Activated CD4-positive, alpha-beta T cell treated with anti-CD3 and anti-CD28 coated beads, Interleukin-2, amount 50 U/mL, for 24 hours (primary cell): ENCODE data around the gene G6PC3.
"Not testable (repeated sequence)": the region's sequence is repeated elsewhere in the genome, so short reads cannot be mapped to it uniquely, and the experiment has no call there.

Source experiments
- DNase-seq, 2 donors: peaks; one replicate each; pipeline ENCODE4 v3.0.0-alpha.2; 2020; ENCODE audit warnings: low read depth in 1 of 2, low spot score in 1 of 2

Gene G6PC3

DNA sequence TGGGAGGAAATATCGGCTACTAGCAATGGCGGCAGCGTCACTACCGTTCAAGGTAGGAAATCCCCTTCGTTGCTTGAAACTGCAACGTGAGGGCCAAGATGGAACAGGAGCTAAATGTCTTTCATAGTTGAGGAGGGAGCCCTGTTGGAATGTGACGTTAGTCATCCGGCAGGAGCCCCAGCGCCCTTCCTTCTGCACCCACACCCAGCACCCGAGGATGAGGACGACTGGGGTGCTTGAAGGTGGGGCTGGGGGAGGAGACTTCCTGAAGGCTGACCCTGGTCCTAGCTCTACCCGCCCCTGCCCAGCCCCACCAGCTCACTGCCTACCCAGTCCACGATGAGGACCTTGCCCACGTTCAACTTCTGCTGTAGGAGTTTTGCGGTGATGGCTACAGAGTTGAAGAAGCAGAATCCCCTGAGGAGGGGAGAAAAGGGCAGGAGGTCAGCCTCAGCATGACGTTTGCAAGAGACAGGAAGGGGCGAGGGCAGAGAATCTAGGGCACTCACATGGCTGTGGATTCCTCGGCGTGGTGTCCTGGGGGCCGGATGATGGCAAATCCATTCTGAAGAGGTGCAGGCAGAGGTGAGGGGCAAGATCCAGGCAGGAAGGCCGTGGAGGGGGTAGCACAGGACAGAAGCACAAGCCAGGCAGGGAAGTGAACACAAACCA, 11.9 kb downstream of the G6PC3 start:
- no peak for DNase-seq

DNA sequence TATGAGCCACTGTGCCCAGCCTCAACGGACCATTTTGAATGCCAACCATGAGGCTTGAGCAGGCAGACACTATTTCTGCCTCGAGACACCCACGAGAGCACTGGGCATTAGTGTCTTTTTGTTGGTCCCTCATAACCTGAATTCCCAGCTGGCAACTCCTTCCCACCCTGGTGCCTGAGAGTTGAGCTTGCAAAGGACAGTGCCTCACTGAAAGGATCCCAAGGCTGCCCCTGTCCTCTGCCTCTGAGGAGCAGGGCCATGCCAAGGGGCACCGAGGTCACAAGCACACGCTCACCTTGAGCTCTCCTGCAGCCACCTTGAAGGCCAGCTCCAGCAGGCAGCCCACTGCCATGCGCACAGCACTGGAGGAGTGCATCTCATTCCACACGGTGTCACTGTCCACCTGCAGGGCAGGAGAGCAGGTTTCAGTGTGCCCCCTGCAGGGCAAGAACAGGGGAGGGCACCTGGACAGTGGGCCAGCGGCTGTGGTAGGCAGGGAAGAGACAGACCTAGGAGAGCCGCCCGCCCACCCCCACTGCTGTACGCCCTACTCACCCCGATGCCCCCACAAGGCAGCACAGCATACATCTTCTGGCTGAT, 12.8 kb downstream of the G6PC3 start:
- DNase-seq: no peak

DNA sequence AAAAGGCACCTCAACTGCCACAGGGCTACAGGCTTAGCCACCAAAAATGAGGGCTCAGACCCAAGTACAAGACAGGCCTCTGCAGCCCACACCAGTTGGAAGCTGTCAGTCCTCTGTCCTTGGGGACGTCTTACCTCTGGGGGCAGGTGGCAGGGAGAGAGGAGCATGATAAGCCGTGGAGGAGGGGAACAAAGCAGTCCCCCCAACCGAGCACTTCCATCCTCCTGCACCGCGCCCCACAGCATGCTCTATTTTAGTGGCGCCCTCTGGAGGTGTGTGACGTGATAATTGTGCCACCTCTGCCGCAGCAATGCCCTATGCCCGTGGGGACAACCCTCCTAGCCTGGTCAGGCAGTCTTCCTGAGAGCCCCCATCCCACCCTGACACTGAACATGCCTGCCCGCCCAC, 13.6 kb downstream of the G6PC3 start:
- DNase-seq: no peak

DNA sequence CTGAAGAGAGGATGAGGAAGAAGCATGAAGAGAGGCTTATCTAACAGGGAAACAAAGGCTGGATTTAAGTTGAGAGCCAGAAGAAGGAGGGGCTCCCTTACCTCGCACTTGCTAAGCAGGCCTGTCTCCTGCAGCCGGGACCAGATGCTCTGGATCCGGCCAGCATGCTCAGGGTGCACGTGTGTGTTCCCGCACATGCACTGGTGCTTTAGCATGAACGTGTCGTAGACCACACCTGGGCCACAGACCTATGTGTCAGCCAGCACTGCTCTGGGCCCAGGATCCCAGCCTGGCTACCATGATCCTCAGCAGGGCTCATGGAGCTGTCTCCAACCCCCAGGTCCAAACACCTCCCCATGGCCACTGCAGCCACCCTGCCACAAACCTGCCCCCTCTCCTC, 14.4 kb downstream of the G6PC3 start:
- no peak for DNase-seq

DNA sequence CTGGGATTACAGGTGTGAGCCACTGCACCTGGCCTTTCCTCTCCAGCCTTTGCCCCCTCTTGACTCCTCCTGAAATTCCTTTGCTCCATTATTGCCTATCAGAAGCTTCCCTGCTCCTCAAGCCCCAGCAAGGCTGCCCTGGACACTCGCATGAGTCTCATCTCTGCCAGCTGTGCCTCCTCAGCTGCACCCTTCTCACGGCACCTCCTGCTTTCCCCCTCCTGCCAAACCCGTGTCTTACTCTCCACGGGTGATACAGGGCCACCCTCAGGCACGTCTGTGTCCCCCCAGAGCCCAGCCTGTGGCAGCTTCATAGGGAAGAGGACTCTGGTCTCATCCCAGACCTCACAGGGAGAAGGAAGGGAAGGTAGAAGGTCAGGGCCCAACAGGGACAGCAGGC, 15.4 kb downstream of the G6PC3 start:
- no peak for DNase-seq

DNA sequence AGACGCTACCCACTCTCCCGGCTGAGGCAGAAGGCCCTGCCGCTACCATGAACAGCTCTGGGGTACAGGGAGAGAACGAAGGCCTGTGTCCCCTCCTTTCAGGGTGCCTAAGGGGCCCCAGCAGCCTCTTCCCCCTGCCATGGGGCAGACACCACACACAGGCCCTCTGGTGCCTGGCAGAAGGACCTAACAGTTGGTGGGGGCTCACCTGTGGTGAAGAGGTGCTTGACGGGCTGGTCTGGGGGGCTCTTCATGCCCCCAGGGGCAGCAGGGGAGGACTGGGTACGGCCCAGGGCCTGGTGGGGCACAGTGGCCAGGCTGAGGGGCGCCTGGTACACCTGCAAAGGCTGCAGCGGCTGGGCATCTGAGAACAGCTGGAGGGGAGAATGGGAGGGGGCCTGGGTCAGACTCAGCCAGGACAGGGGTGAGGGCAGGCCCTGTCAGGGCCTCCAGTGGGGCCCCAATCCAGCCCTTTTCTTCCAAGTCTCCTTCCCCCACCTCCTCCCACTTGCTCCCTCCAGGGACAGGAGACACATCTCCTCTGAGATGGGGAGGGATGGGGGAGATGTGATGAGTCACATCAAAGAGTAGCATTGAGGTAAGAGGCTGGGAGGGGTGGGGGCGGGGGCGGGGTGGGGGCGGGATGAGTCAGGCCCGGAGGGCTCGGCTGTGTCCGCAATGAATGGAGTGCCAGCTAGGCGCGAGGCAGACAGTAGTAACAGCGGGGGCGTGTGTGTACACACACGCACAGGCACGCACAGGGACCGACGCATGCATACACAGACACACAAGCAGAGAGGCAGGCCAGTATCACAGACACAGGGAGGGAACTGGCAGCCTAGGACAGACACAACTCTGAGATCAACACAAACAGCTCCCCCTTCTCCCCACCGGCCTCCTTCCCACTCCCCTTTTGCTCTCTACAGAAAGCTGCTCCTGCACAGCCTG, 16.1 kb downstream of the G6PC3 start:
- DNase-seq: peak; percentile 35 to 56

DNA sequence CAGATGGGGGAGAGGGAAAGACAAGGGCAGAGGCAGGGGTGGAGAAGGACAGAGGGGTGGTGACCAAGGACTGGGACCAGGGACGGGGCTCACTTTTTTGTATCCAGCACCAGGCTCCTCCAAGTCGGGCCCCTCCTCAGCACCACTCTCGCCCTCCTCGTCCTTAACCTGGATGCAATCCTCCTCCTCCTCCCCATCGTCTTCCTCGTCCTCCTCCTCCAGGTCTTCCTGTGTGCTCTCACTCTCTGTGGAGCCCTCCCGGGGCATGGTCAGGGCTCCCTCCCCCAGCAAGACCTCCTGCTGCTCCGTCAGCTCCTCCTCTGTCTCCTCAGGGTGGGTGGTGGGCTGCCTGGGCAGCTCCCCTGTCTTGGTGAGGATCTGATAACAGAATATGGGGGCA, 16.8 kb downstream of the G6PC3 start:
- no peak for DNase-seq

DNA sequence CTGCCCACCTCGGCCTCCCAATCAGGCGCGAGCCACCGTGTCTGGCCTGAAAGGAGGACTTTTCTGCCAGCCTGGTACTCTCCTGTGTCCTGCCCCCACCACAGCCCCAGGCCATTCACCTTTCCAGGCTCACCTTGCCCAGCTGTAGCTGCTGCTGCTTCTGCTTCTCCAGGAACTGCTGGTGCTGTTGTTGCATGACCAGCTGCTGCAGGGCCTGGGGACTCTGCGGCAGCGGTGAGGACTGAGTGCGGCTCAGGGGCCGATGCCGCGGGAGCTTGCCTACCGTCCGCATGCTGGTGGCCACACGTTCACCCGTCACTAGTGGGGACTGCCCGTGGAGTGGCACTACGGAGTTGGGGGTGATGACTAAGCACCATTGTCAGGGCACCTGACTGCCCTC, 17.7 kb downstream of the G6PC3 start:
- DNase-seq: no peak

DNA sequence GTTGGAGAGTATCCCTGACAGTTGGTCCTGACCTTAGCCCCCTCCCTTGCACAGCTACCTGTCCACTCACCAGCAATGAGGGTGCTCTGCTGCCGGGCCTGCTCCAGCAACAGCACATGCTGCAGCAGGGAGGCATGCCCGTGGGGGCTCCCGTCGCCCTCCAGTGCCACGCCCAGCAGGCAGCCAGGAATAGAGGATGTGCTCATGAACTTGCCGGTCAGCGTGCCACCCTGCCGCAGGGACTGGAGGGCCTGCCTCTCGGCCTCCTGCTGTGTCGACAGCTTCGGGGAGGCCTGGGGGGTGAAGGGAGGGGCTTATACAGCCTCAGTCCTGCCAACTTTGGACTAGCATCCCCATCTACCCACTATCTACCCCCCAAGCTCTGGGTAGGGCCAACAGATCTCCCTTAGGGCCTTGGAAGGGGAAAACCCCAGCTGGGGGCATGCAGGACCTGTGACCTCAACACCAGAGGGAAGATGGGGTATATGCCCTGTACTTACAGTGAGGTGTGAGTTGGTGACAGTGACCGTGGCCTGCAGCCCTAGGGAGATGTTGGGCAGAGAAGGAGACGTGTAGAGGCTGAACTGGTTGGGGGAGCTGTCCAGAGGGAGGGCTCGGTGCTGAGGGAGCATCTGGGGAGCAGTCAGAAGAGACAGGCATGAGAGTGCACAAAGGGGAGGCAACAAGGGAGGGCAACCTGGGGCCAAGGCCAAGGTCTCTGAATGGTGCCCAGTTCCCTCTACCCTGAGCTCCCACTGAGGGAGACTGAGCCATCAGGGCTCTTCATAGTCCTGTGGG, 20.9 kb downstream of the G6PC3 start:
- DNase-seq: no peak

DNA sequence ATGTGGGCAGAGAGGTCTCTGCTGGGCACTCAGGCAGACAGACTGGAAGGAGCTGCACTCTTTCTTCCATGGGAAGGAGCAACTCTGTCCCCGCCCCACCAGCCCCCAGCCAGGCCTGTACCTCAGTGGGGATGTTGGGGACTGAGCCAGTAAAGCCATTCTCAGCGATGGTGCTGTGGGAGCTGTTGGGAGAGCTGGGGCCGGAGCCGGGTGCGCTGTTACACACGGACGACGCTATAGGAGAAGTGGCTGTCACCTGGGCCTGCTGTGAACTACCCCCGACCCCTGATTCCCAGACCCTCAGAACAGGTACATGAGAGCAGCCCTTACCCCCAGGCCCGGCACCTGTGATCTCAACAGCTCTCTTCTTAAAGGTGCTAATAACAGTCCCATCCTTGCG, 21.5 kb downstream of the G6PC3 start:
- no peak for DNase-seq

DNA sequence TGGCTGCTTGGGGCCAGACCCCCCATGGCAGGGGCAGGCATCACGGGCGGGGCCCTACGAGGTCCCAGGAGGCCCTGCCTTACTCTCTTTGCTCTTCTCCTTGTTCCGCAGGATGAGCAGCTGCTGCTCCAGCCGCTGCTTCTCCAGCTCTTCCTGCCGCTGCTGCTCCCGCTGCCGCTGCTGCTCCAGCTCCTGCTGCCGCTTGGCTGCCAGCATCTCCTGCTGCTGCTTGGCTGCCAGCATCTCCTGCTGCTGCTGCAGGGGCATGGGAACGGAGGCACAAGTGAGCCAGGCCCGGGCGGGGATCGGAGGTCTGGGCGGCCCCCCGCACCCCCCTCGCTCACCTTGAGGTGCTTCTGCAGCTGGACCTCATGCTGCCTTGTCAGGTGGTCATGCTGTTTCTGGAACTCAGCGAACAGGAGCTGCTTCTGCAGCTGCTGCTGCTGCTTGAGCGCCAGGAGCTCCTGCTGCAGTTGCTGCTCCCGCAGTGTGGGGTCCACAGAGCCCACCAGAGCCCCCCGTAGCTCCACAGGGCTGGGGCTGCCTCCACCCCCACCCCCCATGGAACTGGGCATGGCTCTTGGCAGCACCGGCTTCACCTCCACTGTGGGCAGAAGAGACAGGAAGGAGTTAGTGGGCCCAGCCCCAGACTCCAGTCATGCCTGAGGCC, 22.8 kb downstream of the G6PC3 start:
- DNase-seq: no peak

DNA sequence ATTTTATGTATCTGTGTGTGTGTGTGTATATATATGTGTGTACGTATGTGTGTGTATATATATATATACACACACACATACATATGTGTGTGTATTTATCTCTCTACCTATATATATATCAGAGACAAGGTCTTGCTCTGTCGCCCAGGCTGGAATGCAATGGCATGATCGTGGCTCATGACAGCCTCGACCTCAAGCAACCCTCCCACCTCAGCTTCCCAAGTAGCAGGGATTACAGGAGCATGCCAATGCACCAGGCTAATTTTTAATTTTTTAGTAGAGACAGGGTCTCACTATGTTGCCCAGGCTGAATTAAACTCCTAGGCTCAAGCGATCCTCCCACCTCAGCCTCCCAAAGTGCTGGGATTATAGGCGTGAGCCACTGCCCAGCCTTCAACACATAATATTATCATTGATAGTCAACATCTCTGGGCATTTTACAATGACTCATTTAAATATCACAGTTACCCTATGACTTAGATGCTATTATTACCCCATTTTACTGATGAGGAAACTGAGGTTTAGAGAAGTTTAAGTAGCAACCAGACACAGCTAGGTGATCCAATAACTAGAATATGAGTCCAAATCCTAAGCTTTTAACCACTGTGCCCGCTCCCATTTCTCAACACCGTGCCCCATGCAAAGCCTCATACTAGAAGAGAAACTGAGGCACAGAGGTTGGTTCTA, 24.3 kb downstream of the G6PC3 start:
- DNase-seq: no peak

DNA sequence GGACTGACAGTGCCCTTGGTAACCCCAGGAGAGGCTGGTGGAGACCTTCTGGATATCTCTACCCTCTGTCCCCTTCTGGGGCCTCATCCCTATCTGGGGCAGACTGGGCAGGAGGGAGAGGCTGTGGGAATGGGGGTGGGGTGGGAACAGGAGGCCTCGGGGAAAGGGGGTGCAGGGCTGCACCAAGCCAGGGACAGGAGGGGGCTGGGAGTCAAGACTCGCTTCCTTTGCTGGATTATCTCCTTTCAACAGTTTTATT, 24.8 kb downstream of the G6PC3 start:
- no peak for DNase-seq

DNA sequence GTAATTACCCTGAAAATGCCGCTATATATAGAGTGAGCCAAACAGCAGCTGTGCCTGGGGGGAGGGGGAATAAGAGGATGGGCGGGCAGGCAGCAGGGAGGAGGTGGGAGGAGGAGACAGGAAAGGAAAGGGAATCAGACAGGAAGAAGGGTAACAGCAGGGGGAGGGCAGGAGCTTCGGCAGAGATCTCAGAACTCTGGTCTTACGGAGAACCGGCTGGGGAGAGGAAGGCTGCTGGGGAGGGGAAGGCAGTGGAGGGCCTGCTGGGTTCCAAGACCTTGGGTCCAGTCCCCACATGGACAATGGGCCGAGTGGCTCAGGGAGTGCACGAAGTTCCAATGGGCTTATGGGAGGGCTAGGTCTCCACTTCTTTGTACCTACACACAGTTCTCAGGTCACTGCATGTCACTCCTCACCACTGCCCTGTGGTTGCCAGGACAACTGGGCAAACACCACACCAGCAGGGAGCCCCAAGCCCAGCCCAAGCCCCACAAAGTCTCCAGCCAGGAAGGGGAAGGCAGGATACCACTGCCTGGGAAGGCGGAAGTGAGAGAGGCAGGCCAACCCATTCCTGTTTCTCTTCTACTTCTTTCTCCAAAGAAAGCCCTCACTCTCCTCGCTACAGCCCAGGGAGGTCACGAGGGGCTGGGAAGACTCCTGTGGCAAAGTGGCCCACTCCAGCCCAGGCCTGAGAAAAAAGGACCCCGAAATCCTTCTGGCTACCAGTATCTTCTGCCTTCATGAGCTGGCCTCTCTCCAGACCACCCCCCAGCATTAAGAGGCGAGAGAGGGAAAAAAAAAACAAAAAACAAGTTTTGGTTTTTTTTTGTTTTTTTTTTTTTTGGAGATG, 25.3 kb downstream of the G6PC3 start:
- no peak for DNase-seq

DNA sequence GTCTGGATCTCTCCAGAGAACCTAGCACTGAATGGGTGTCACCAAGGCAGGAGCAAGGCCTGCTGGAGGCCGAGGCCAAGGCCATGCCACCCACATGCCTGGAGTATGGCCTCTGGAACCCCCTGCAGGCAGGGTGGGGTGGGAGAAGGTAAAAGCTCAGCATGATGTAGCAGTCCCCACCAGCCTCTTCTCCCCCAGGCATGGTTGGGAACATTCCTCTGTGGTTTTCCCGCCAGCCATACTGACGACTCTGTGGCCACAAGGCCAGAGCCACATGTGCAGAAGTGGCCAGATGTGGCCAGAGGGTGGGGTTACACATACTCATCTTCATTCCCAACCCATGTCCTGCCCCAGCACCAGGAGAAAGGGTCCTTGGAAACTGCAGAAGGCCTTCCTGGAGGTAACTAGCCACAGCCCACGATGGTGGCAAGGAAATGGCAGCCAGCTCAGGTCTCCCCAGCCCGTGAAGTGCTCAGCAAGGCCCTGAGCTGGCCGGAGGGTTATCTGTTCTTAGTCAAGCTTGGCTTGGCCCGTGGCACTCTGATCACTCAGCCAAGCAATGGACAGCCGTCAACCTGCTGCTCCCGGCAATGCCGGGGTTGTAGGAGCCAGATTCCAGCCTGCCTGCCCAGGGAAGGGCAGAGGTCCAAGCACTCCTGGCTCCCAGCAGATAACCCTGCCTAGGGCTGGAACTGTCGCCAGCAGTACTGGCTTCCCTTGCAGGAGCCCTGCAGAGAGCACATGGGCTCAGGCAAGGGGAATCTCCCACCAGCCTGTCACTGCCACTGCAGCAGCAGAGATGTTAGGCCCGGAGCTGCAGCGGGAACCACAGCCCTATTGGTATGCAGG, 26.8 kb downstream of the G6PC3 start:
- no peak for DNase-seq

DNA sequence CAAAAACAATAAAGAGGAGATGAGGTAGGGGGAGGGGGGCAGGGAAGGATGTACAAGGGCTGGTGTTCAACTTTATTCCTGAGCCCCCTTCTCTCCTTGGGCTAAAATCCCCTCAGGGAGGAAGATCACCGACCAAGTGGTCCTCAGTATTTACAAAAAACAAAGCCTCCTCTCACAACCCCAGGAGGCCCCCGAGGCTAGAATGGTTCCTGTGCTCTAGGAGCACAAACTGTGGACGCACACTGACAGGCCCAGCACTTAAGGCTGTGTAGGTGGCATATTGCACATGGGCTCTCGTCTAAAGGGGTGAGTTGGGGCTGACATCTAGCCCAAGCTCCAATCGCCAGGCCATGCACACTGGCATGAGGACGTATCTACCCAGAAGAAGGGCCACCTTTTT, 31.3 kb downstream of the G6PC3 start:
- not testable (repeated sequence) for DNase-seq

DNA sequence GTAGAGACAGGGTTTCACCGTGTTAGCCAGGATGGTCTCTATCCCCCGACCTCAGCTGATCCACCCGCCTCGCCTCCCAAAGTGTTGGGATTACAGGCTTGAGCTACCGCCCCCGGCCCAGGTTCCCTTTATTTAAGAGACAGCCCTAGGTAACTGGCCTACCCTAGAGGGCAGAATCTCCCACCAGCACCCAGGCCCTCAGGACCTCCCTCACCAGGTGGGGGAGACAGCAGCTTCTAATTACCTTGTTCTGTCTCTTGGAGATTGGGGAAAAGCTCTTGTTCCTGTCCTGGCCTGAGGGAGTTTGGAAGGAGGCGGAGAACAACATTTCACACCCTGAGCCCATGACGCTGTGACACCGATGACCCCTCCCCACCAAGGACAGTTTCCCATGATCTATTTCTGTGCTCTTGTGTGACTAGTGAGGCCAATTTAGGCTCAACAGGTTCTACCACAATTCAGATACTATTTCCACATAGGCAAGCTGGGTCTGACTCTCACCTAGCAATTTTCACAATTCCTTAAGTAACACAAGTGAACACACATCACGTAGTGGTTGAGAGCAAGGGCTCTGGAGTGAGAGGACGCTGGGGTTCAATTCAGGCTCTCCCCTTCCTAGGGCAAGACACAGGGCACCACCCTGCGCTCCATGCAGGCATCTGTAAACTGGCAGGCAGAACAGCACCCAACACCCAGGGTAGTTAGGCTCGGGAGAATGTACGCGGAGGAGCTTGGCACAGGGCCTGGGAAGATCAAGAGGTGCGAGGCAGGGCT, 32.5 kb downstream of the G6PC3 start:
- no peak for DNase-seq

DNA sequence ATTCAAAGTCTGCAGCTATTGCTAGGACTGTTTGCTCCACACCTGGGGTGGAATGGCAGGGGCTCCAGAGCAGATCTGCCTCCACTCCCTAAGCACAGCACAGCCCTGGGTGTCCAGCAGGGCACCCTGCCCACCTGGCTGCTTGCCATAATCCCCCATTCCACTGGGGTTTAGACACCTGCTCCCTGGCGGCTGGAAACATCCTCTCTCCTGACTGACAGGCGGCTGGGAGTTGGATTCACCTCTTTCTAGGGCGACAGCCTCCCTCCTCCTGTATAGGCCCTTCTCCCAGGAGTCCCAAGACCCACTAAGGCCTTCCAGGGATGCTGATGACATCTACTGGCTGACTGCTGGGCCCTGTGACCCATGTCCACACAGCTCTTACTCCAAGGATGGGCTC, 34.9 kb downstream of the G6PC3 start:
- DNase-seq: no peak
